Raji (cell line): ENCODE results near the gene RND1.

Experiments used
- POLR2A ChIP-seq: IDR thresholded peaks from 2 replicates; pipeline ENCODE4 v1.6.1; 2011; ENCODE audit warnings: low read depth, low read length, control low read depth; ENCODE audit not compliant: insufficient read depth

Gene RND1

GRCh38 chr12:48838048-48838447 lies 27.6 kb downstream of the RND1 start:
- no peak for TF ChIP-seq POLR2A

GRCh38 chr12:48832321-48833060 lies 33.2 kb downstream of the RND1 start:
- no peak for TF ChIP-seq POLR2A

DNA sequence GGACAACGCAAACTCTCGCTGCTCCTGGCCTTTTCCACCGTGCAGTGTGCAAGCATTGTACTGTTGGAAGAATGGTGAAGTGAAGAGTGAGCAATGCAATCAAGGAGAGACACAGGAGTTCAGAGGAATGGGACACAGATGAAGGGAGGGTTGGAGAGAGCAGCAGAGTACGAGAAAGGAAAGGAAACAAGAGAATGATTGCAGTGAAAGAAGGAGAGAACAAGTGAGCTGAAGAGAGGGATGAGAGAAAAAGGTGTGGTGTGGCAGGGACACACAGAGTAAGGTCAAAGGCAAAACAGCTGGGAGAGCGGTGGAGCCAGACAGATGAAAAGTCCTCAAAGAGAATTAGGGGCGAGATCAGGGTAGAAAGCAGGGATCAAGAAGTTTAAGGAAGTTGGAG lies 34.4 kb downstream of the RND1 start:
- no peak for TF ChIP-seq POLR2A

GRCh38 chr12:48828841-48829575 lies 36.7 kb downstream of the RND1 start:
- TF ChIP-seq POLR2A: no peak

- no peak for TF ChIP-seq POLR2A
These were observed 37.4 kb downstream of the RND1 start for GRCh38 chr12:48828293-48828692.

- TF ChIP-seq POLR2A: no peak
These were observed 38.1 kb downstream of the RND1 start for GRCh38 chr12:48827513-48828096.

GRCh38 chr12:48827026-48827425 lies 38.6 kb downstream of the RND1 start:
- no peak for TF ChIP-seq POLR2A

DNA sequence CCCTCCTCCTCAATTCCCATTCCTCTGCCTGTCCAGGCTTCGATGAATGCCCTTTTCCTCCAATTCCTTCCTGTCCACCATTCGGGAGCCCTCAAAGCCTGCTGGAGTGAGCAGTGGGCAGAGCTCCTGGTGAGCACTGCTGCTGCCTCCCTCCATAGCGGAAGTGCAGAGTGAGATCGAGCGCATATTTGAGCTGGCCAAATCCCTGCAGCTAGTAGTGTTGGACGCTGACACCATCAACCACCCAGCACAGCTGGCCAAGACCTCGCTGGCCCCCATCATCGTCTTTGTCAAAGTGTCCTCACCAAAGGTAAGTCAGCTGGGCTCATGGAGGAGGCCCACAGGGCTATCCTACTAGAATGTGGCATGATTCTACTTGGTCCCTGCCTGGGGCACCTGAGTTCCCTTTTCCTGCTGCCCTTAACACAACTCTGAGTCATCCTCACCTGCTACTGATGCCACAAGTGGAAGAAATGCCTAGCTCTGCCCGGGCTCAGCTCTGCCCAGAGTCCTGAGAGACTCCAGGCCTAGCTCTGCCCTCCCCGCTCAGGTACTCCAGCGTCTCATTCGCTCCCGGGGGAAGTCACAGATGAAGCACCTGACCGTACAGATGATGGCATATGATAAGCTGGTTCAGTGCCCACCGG lies 39.3 kb downstream of the RND1 start:
- TF ChIP-seq POLR2A: no peak

GRCh38 chr12:48824905-48825304 lies 40.8 kb downstream of the RND1 start:
- TF ChIP-seq POLR2A: no peak

GRCh38 chr12:48824112-48824511 lies 41.6 kb downstream of the RND1 start:
- no peak for TF ChIP-seq POLR2A

- no peak for TF ChIP-seq POLR2A
These were observed 42.4 kb downstream of the RND1 start for GRCh38 chr12:48823281-48823680.

GRCh38 chr12:48822711-48823110 lies 43.0 kb downstream of the RND1 start:
- no peak for TF ChIP-seq POLR2A

DNA sequence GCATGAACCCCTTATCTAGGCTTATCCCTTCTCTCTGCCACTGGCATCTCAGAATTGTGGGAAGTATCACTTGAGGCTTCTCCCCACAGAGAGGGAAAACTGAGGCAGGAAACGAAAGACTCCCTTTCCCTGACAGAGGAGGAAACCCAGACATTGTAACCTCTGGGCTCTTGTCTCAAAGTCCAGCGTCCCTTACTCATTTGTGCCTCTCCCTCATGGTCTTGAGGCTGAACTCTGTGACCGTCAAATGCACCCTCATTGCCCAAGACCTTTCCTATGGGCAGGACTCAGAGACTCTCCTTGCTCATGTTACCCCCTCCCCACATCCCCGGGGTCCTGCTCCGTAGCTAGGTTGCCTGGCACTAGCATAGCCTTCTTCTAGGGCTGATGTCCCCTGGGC lies 43.5 kb downstream of the RND1 start:
- TF ChIP-seq POLR2A: no peak

DNA sequence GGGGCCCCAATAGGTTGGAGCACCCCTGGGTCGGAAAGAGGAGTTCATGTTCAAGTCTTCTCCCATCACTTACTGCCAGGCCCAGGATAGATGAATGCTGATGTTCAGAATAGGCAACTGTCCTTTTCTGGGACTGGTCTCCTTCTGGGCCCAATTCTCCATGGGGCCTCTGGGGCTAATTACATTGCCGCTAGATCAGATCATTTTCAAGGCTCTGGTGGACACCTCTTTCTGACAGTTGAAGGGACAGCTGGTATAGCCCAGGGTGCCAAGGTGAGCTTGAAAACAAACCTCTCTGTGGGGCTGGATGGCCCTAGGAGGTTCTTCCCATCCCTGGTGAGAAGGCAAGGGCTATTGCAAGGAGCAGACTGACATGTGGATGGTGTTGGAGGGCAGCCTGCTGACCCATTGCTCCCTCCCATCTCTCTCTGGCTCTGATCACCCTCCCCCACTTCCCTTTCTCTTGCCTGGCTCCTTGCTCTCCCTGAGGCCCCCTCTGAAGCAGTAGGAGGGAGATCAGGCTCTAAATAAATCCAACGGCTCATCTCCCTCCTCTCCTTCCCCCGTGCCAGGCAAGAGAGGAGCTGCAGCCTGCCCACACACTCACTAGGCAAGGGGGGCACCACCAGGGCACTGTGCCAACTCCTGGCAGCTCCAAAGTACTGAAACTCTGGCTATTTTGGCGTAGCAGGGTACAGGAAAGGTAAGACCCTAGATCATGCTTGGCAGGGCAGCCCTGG lies 45.5 kb downstream of the RND1 start:
- TF ChIP-seq POLR2A: no peak
